Mucosa of descending colon (tissue), 3 donors: Measurements from ENCODE around the gene TREM1. TPM values are rescaled to one million over a fixed set of nuclear protein-coding genes. Genes with fewer than 3 reads are reported as not detected.

ENCODE experiments used
- ATAC-seq: fragments of 200-7000 bp; cut with Tn5 transposase; one replicate; pipeline ENCODE4 v1.9.1; 2020; ENCODE audit warnings: mild to moderate bottlenecking, moderate library complexity
- DNase-seq, 3 donors: peaks; one replicate each; pipeline ENCODE4 v3.0.0-alpha.2; 2020
- H3K36me3 ChIP-seq: fragments of 200-600 bp; one replicate; pipeline ENCODE4 v1.8.0; 2021; ENCODE audit warnings: low read depth, mild to moderate bottlenecking
- H3K4me1 ChIP-seq: fragments of 200-600 bp; one replicate; pipeline ENCODE4 v1.8.0; 2021; ENCODE audit warnings: low read depth, mild to moderate bottlenecking
- H3K4me3 ChIP-seq: fragments of 200-600 bp; one replicate; pipeline ENCODE4 v1.8.0; 2021; ENCODE audit warnings: mild to moderate bottlenecking
- H3K9me3 ChIP-seq: fragments of 200-600 bp; one replicate; pipeline ENCODE4 v1.8.0; 2021; ENCODE audit warnings: mild to moderate bottlenecking
- intact Hi-C, 2 donors: fragments of 100-400 bp; cut with DNase I in 1 of 2; cut with micrococcal nuclease in 1 of 2; formaldehyde crosslinking; loops; one replicate each; pipeline versions ENCODE4 v1.11.0 to v1.11.1; 2022; cut with DNase I, micrococcal nuclease
- total RNA-seq, 3 donors: library from RNA; stranded (reverse); fragmentation: NEBNext Ultra II Directional in 2 of 3; extraction: Animal tissue kit (Norgen Biotek cat#: 25700) in 2 of 3; gene quantifications; one replicate each; pipeline versions ENCODE4 v1.2.1 to v1.2.4, GENCODE V29; 2021 to 2023
- TF ChIP-seq, protein P1 (sequence below): fragments of 200-600 bp; IDR thresholded peaks from one replicate; pipeline ENCODE4 v1.8.0; 2022; ENCODE audit warnings: antibody characterized with exemption, mild to moderate bottlenecking
- donor health status: DM: no; HTN: no; CAD: no; lungs with moderate emphysema.
- donor health status: DM: no; HTN: no; CAD: no.
- donor health status: DM: no; HTN: yes; CAD: no.

The TREM1 gene
- total RNA-seq, 3 donors from 2014 or later: 1.2 to 2.0 TPM; not detected in 1

DNA sequence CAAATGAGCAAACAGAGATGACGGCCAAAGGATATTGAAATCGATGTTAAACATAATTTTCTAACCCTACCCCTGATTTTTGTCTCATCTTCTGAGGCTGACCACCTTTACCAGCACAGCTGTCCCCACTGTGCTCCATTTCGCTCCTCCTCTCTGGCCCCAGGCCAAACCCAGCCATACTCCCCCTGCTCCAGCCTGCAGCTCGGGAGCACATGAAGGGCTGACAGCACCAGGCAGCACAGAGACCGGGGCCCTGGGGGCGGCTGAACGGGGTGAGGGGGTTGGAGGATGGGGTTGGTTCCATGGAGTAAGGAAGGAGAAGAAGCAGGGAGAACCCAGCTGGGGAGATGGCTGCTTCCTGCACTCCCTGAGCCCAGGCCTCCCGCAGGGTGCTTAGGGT, 45.8 kb upstream of the TREM1 start:
- H3K4me1 ChIP-seq: no peaks in the 10 kb centered on the region
- TF ChIP-seq, protein P1, sequence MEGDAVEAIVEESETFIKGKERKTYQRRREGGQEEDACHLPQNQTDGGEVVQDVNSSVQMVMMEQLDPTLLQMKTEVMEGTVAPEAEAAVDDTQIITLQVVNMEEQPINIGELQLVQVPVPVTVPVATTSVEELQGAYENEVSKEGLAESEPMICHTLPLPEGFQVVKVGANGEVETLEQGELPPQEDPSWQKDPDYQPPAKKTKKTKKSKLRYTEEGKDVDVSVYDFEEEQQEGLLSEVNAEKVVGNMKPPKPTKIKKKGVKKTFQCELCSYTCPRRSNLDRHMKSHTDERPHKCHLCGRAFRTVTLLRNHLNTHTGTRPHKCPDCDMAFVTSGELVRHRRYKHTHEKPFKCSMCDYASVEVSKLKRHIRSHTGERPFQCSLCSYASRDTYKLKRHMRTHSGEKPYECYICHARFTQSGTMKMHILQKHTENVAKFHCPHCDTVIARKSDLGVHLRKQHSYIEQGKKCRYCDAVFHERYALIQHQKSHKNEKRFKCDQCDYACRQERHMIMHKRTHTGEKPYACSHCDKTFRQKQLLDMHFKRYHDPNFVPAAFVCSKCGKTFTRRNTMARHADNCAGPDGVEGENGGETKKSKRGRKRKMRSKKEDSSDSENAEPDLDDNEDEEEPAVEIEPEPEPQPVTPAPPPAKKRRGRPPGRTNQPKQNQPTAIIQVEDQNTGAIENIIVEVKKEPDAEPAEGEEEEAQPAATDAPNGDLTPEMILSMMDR: no peak
- DNase-seq (peak in 1 of 3 donors; percentile 38), ATAC-seq (no peak)
- H3K9me3 ChIP-seq: no peaks in the 10 kb centered on the region
- intact Hi-C loops: no loop called here
- H3K4me3 ChIP-seq: no peak overlapping the region
- H3K36me3 ChIP-seq: no peaks in the 10 kb centered on the region

DNA sequence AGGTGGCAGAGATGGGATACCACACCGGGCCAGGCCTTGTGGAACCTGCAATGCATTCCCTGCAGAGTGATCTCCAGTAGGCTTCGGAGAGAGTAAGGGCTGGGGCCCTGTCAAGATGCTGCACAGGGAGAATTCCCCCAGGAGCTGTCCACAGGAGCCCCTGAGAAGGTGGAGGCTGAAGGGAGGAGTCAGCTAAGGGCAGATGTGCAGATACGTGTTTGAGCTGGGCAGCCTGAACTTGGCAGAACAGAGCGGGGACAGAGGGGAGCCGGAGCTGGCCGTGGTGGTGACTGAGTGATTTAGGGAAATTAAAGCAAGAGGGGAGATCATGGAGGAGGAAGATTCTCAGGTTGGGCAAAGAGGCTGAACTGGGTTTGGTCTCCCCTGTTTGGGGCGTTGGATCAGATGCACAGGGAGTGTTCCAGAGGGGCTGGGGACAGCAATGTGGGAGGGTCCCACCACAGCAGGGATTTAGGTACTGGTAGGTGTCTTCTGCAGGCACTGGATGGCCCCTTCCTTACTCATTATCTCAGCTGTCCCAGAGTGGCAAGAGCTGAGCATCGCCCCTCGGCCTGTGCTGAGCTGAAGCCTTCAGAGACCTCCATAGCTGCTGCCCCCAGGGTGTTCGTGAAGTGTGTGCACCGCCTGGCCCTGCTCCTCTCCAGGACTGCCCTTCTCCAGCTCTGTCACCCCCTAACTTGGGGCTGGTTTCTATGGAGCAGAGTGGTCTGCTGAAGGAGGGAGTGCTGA, 45.1 kb upstream of the TREM1 start:
- H3K4me1 ChIP-seq: no peaks in the 10 kb centered on the region
- no peaks in the 10 kb centered on the region for H3K9me3 ChIP-seq
- H3K4me3 ChIP-seq: no peak overlapping the region
- TF ChIP-seq, protein P1: no peak
- intact Hi-C loops: no loop called here
- ATAC-seq (no peak), DNase-seq (no peak)
- no peaks in the 10 kb centered on the region for H3K36me3 ChIP-seq

DNA sequence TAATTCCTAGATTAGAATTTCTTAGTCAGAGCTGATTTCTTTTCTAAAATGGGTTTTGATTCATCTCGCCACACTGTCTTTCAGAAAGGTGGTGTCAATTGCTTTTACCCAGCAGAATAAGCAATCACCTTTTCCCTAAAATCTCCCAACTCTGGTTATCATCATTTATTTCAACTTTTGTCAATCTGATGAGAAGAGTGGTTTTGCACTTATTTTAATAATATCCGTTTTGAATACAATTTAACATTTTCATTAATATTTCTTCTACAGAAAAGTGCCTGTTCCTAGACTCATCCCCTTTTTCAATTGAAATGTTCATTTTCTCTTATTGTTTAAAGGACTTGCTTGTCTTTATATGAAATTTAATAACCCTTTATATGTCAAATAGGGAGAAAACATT, 40.7 kb upstream of the TREM1 start:
- no peaks in the 10 kb centered on the region for H3K9me3 ChIP-seq
- TF ChIP-seq, protein P1: no peak
- no peak for ATAC-seq
- no peak overlapping the region for H3K4me3 ChIP-seq
- H3K36me3 ChIP-seq: no peaks in the 10 kb centered on the region
- DNase-seq: no peak
- intact Hi-C loops: no loop called here
- H3K4me1 ChIP-seq: no peaks in the 10 kb centered on the region

- no peaks in the 10 kb centered on the region for H3K36me3 ChIP-seq
- DNase-seq (peak in 1 of 3 donors; percentile 20), ATAC-seq (peak; percentile 48)
- H3K4me1 ChIP-seq: no peaks in the 10 kb centered on the region
- TF ChIP-seq, protein P1: no peak
- no peaks in the 10 kb centered on the region for H3K9me3 ChIP-seq
- H3K4me3 ChIP-seq: no peak overlapping the region
- intact Hi-C loops: no loop called here
These were observed 39.6 kb upstream of the TREM1 start for GRCh38 chr6:41326092-41326491.

DNA sequence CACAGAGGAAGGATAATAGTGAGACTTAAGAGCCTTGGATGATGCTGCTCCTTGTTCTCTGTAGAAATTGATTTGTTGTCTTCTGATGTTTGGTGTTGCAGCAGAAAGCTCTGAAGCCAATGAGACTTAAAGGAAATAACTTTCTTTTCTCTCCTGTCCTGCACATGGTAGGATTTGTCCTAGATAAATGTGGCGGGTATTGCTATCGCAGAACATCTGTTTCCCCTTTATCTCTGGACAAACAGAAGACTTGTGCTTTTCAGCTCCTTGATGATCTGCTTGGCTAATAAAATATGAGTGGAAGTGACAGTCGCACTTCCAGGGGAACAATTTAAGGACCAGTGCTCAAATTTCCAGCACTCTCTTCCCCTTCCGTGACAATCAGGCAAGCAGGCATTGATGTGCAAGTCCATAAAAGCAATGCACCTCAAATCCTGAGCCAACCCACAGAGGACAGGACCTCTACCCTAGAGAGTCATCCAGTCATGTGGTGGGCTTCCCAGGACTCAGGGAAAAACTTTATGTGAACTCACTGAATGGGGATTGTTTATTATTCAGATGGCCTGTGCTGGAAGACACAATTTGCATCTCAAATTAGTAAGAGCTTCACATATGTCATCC, 39.1 kb upstream of the TREM1 start:
- Histone ChIP-seq H3K36me3 (no peaks in the 10 kb centered on the region), H3K4me3 (no peak overlapping the region), H3K9me3 (no peaks in the 10 kb centered on the region), H3K4me1 (no peaks in the 10 kb centered on the region)
- TF ChIP-seq, protein P1: no peak
- intact Hi-C loops: no loop called here
- DNase-seq: no peak
- ATAC-seq: no peak
